NCI-H526 treated with DMSO at 0.1 percent for 48 hours (cell line): ENCODE results near the gene ACOX3.
"Not testable (repeated sequence)": the region's sequence is repeated elsewhere in the genome, so short reads cannot be mapped to it uniquely, and the experiment has no call there.

Experiments
- DNase-seq: peaks from one replicate; lab custom pipeline; 2025; lab: John Stamatoyannopoulos, UW

The ACOX3 gene

GRCh38 chr4:8350841-8351461 is 89.6 kb downstream of the ACOX3 start:
- no peak for DNase-seq

GRCh38 chr4:8350352-8350751 is 90.2 kb downstream of the ACOX3 start:
- no peak for DNase-seq

- DNase-seq = no peak
Observed at GRCh38 chr4:8349664-8350236, 90.8 kb downstream of the ACOX3 start.

GRCh38 chr4:8349236-8349635 is 91.3 kb downstream of the ACOX3 start:
- DNase-seq = not testable (repeated sequence)

- no peak for DNase-seq
Observed at GRCh38 chr4:8348071-8348470, 92.5 kb downstream of the ACOX3 start.

GRCh38 chr4:8347660-8348059 is 92.9 kb downstream of the ACOX3 start:
- no peak for DNase-seq

- DNase-seq = no peak
Observed at GRCh38 chr4:8346838-8347605, 93.5 kb downstream of the ACOX3 start.

GRCh38 chr4:8345946-8346814 is 94.3 kb downstream of the ACOX3 start:
- DNase-seq = no peak

GRCh38 chr4:8345053-8345945 is 95.2 kb downstream of the ACOX3 start:
- no peak for DNase-seq

GRCh38 chr4:8344377-8344776 is 96.1 kb downstream of the ACOX3 start:
- DNase-seq = no peak

GRCh38 chr4:8343967-8344331 is 96.6 kb downstream of the ACOX3 start:
- no peak for DNase-seq

- no peak for DNase-seq
Observed at GRCh38 chr4:8343262-8343966, 97.1 kb downstream of the ACOX3 start.

- no peak for DNase-seq
Observed at GRCh38 chr4:8342651-8343261, 97.8 kb downstream of the ACOX3 start.

GRCh38 chr4:8341691-8342090 is 98.8 kb downstream of the ACOX3 start:
- no peak for DNase-seq

GRCh38 chr4:8341281-8341680 is 99.2 kb downstream of the ACOX3 start:
- DNase-seq = not testable (repeated sequence)

GRCh38 chr4:8340781-8341241 is 99.7 kb downstream of the ACOX3 start:
- DNase-seq = no peak

GRCh38 chr4:8338351-8338961 is 102.1 kb downstream of the ACOX3 start:
- no peak for DNase-seq

GRCh38 chr4:8336412-8337075 is 104.0 kb downstream of the ACOX3 start:
- DNase-seq = no peak

GRCh38 chr4:8335848-8336247 is 104.7 kb downstream of the ACOX3 start:
- DNase-seq = no peak
